Measurements from ENCODE around the gene HS6ST3. TPM values are rescaled to one million over a fixed set of nuclear protein-coding genes. Genes with fewer than 3 reads are reported as not detected.

The HS6ST3 gene
- total RNA-seq, 4 donors from 2014 or later = 0.16 to 0.27 TPM; not detected in 2

DNA sequence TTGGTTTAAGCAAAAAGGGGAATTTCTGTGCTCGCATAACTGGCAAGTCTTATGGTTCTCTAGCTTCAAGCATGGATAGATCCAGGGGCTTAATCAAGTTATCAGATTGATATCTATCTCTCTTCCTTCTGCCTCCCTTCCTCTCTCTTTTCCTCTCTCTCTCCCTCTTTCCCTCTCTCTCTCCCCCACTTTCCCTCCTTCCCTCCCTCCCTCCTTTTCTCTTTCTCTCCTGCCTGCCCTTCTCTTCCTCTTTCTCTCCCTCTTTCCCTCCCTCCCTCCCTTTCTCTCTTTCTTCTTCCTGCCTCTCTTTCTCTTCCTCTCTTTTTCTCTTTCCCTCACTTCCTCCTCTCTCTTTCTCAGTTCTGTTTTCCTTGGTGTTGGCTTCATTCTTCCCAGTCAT is 195.8 kb downstream of the HS6ST3 start:
- 73 to 75% methylated on average over 1 of the region's 1 CpG for WGBS, 2 donors (ENCODE audit: low coverage in 1 of 2)
- Histone ChIP-seq H3K4me3 (no peak overlapping the region), H3K36me3 (no peaks in the 10 kb centered on the region), H3K9me3 (no peaks in the 10 kb centered on the region), H3K27me3 (no peaks in the 10 kb centered on the region), H3K4me1 (no peaks in the 10 kb centered on the region), H3K27ac (no peak overlapping the region)
- TF ChIP-seq POLR2A (IDR thresholded peaks at IDR 0.05) = no peak
- no peak for TF ChIP-seq POLR2AphosphoS5 (IDR thresholded peaks at IDR 0.05)
- no peak for TF ChIP-seq EP300 (IDR thresholded peaks at IDR 0.05; ENCODE audit: low read depth)
- TF ChIP-seq, protein P1, sequence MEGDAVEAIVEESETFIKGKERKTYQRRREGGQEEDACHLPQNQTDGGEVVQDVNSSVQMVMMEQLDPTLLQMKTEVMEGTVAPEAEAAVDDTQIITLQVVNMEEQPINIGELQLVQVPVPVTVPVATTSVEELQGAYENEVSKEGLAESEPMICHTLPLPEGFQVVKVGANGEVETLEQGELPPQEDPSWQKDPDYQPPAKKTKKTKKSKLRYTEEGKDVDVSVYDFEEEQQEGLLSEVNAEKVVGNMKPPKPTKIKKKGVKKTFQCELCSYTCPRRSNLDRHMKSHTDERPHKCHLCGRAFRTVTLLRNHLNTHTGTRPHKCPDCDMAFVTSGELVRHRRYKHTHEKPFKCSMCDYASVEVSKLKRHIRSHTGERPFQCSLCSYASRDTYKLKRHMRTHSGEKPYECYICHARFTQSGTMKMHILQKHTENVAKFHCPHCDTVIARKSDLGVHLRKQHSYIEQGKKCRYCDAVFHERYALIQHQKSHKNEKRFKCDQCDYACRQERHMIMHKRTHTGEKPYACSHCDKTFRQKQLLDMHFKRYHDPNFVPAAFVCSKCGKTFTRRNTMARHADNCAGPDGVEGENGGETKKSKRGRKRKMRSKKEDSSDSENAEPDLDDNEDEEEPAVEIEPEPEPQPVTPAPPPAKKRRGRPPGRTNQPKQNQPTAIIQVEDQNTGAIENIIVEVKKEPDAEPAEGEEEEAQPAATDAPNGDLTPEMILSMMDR (IDR thresholded peaks at IDR 0.05) = no peak
- no peak for DNase-seq
- in situ Hi-C loops (cut with MboI; ENCODE audit: low pct_ligation_motif_present in 1 of 4, low pct_unique_long_range_greater_than_20kb in 1 of 4, low sequenced_read_pairs in 3 of 4) (no loop called here), intact Hi-C loops (cut with DNase I; ENCODE audit: low total_unique reads) (no loop called here)

DNA sequence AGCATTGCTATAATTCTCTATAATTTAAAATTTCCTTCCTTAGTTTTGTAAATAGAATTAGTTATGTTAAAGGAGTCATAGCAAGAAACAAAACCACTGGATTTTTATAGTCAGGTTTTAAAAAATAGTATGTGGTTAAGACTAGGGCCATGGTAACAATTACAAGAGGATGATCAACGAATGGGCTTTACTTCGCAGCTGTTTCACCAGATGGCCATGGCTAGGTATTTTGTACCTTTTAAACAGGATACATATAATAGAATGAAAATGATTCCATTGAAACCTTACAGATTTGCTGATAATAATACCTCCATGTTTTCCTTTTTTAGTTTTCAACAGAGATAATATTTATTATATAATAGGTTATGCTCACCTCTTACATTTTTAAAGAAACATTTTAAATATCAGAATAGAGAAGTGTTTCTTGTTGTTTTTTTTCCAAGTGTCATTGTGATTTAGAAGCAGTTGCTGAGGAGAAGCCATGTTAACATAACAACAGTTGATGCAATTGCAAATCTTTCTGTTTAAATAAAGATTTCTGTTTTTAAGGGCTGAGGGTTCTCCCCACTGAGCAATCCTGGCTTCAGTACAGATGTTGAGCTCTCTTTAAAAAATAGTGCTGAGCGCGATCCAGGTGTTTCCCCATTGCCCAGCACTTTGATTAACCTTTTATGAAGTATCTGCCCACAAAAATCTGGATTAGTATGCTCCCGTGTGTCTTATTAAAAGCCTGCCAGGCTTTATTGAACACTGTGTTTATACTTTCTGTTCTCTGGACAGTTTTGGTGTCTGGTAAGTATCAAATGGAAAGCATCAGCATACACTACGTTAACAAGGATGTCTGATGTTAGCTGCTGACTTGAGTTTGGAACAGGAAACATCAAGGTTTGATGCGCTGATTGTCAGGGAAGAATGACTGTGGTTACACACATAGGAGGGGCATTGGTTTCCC is 205.3 kb downstream of the HS6ST3 start:
- Histone ChIP-seq H3K36me3 (no peaks in the 10 kb centered on the region), H3K27ac (no peak overlapping the region), H3K4me3 (no peak overlapping the region), H3K27me3 (no peaks in the 10 kb centered on the region), H3K4me1 (no peaks in the 10 kb centered on the region), H3K9me3 (no peaks in the 10 kb centered on the region)
- intact Hi-C loops (cut with DNase I; ENCODE audit: low total_unique reads) (no loop called here), in situ Hi-C loops (cut with MboI; ENCODE audit: low pct_ligation_motif_present in 1 of 4, low pct_unique_long_range_greater_than_20kb in 1 of 4, low sequenced_read_pairs in 3 of 4) (no loop called here)
- no peak for DNase-seq
- WGBS, 2 donors (ENCODE audit: low coverage in 1 of 2) = 56 to 62% methylated on average over 4 to 7 of the region's 7 CpGs
- no peak for TF ChIP-seq POLR2A (IDR thresholded peaks at IDR 0.05)
- no peak for TF ChIP-seq POLR2AphosphoS5 (IDR thresholded peaks at IDR 0.05)

DNA sequence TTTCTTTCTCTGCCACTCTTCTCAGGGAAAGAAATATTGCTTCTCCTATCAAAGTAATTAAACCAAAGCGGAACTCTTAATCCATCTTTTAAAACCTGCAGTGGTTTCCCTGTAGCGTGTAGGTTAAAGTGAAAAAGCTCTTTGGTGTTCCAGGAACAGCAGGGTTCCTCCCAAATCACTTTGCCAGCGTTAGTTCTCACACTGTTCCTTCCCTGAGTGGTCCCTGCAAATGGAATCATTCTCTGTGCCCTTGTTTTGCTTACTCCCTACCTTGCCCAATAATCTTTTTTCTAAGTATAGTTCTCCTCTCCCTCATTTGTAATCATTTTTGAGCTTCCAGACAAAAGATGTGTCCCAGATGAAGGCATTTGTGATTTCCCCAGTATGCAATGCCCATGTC is 207.5 kb downstream of the HS6ST3 start:
- no peaks in the 10 kb centered on the region for H3K27me3 ChIP-seq
- in situ Hi-C loops (cut with MboI; ENCODE audit: low pct_ligation_motif_present in 1 of 4, low pct_unique_long_range_greater_than_20kb in 1 of 4, low sequenced_read_pairs in 3 of 4) (no loop called here), intact Hi-C loops (cut with DNase I; ENCODE audit: low total_unique reads) (no loop called here)
- TF ChIP-seq EP300 (IDR thresholded peaks at IDR 0.05; ENCODE audit: low read depth) = no peak
- TF ChIP-seq POLR2AphosphoS5 (IDR thresholded peaks at IDR 0.05) = no peak
- TF ChIP-seq POLR2A (IDR thresholded peaks at IDR 0.05) = no peak
- H3K9me3 ChIP-seq = no peaks in the 10 kb centered on the region
- no peak overlapping the region for H3K4me3 ChIP-seq
- H3K27ac ChIP-seq = no peak overlapping the region
- no peaks in the 10 kb centered on the region for H3K36me3 ChIP-seq
- DNase-seq = no peak
- 56 to 62% methylated on average over 3 of the region's 3 CpGs for WGBS, 2 donors (ENCODE audit: low coverage in 1 of 2)
- no peaks in the 10 kb centered on the region for H3K4me1 ChIP-seq

DNA sequence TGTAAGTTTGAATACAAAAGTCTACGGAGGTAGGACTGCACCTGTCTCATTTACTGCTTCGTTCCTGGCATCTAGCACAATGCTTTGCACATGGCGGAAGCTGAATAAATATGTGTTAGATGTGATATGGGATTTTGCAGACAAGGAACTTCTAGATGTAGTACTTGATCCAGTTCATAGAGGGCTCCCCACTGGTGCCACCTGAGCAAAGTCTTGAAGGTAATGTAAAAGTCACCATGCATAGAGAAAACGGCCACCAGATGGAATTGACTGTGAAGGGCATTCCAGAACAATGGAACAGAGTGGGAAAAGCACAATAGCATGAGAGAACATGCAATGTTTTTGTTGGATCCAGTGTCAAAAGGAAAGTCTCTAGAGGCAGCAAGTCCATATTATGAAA is 209.3 kb downstream of the HS6ST3 start:
- H3K9me3 ChIP-seq = no peaks in the 10 kb centered on the region
- H3K4me3 ChIP-seq = no peak overlapping the region
- in situ Hi-C loops (cut with MboI; ENCODE audit: low pct_ligation_motif_present in 1 of 4, low pct_unique_long_range_greater_than_20kb in 1 of 4, low sequenced_read_pairs in 3 of 4) (no loop called here), intact Hi-C loops (cut with DNase I; ENCODE audit: low total_unique reads) (no loop called here)
- no peaks in the 10 kb centered on the region for H3K36me3 ChIP-seq
- H3K27me3 ChIP-seq = no peaks in the 10 kb centered on the region
- WGBS, 2 donors (ENCODE audit: low coverage in 1 of 2) = 70 to 94% methylated on average over 4 of the region's 4 CpGs
- no peaks in the 10 kb centered on the region for H3K4me1 ChIP-seq
- DNase-seq = no peak
- TF ChIP-seq, protein P1 (IDR thresholded peaks at IDR 0.05) = no peak
- no peak for TF ChIP-seq EP300 (IDR thresholded peaks at IDR 0.05; ENCODE audit: low read depth)
- no peak for TF ChIP-seq POLR2AphosphoS5 (IDR thresholded peaks at IDR 0.05)
- TF ChIP-seq POLR2A (IDR thresholded peaks at IDR 0.05) = no peak
- no peak overlapping the region for H3K27ac ChIP-seq

DNA sequence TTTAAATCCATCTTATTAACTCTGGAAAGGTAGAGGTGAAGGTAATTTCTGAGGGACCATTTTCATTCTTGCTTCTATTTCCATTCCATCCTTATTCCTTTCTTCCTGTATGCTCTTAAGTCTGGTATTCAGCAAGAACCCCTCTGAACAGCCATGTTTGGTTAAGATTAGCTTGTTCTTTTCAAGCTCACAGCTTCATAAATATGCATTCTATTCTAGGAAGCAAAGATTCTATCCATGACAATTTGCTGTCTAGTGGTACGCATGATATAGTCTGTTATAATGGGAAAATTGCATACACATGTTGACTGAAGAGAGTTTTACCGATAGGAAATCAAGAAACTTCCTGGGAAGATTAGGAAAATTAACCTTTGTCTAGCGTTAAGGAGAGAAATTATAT is 218.7 kb downstream of the HS6ST3 start:
- 71 to 75% methylated on average over 3 of the region's 3 CpGs for WGBS, 2 donors (ENCODE audit: low coverage in 1 of 2)
- no peak for DNase-seq
- TF ChIP-seq EP300 (IDR thresholded peaks at IDR 0.05; ENCODE audit: low read depth) (no peak), POLR2A (IDR thresholded peaks at IDR 0.05) (no peak), POLR2AphosphoS5 (IDR thresholded peaks at IDR 0.05) (no peak)
- TF ChIP-seq, protein P1 (IDR thresholded peaks at IDR 0.05) = no peak
- no peaks in the 10 kb centered on the region for H3K27me3 ChIP-seq
- in situ Hi-C loops (cut with MboI; ENCODE audit: low pct_ligation_motif_present in 1 of 4, low pct_unique_long_range_greater_than_20kb in 1 of 4, low sequenced_read_pairs in 3 of 4) = no loop called here
- no peak overlapping the region for H3K4me3 ChIP-seq
- intact Hi-C loops (cut with DNase I; ENCODE audit: low total_unique reads) = no loop called here
- no peaks in the 10 kb centered on the region for H3K36me3 ChIP-seq
- no peaks in the 10 kb centered on the region for H3K9me3 ChIP-seq
- H3K4me1 ChIP-seq = no peaks in the 10 kb centered on the region
- no peak overlapping the region for H3K27ac ChIP-seq

Measured in transverse colon (tissue), 4 donors.